DOHH2 (cell line): ENCODE measurements around the gene PPP2R5A.

ENCODE experiments used
- H3F3A ChIP-seq: fragments of 200-600 bp; sonication (generic), shearing (Covaris generic); 2 replicates; pipeline ENCODE4 v1.6.0; 2016; ENCODE audit warnings: antibody characterized with exemption, mild to moderate bottlenecking; ENCODE audit not compliant: control insufficient read depth, insufficient read depth
- H3K27ac ChIP-seq: fragments of 200-600 bp; sonication (generic); 2 replicates; pipeline ENCODE4 v1.5.1; 2014; ENCODE audit warnings: low read depth, mild to moderate bottlenecking, low read length, moderate library complexity
- H3K27me3 ChIP-seq: fragments of 200-600 bp; sonication (generic); 2 replicates; pipeline ENCODE4 v1.6.1; 2014; ENCODE audit warnings: mild to moderate bottlenecking, low read length, mixed read lengths; ENCODE audit not compliant: control insufficient read depth
- H3K36me3 ChIP-seq: fragments of 200-600 bp; sonication (generic); 2 replicates; pipeline ENCODE4 v1.6.1; 2014; ENCODE audit warnings: mild to moderate bottlenecking, low read length, moderate library complexity, mixed read lengths; ENCODE audit not compliant: control insufficient read depth
- H3K4me1 ChIP-seq: fragments of 200-600 bp; sonication (generic); 2 replicates; pipeline ENCODE4 v1.6.1; 2014; ENCODE audit warnings: mild to moderate bottlenecking, low read length, mixed read lengths; ENCODE audit not compliant: control insufficient read depth
- H3K4me2 ChIP-seq: fragments of 200-600 bp; sonication (generic); 2 replicates; pipeline ENCODE4 v1.6.0; 2014; ENCODE audit warnings: mild to moderate bottlenecking, low read length, moderate library complexity
- H3K4me3 ChIP-seq: fragments of 200-600 bp; sonication (generic); 2 replicates; pipeline ENCODE4 v1.5.1; 2014; ENCODE audit warnings: mild to moderate bottlenecking, low read length, mixed read lengths
- H3K79me2 ChIP-seq: fragments of 200-600 bp; sonication (generic); 2 replicates; pipeline ENCODE4 v1.6.1; 2014; ENCODE audit warnings: mild to moderate bottlenecking, low read length, mixed read lengths; ENCODE audit not compliant: control insufficient read depth
- H3K9me2 ChIP-seq: fragments of 200-600 bp; sonication (generic); replicated peaks from 2 replicates; pipeline ENCODE4 v1.6.1; 2014; ENCODE audit warnings: mild to moderate bottlenecking, low read length, mixed read lengths; ENCODE audit not compliant: control insufficient read depth
- H3K9me3 ChIP-seq: fragments of 200-600 bp; sonication (generic); 2 replicates; pipeline ENCODE4 v1.6.1; 2014; ENCODE audit warnings: antibody characterized with exemption, low read length, mixed read lengths; ENCODE audit not compliant: control insufficient read depth, insufficient read depth
- H4K20me1 ChIP-seq: fragments of 200-600 bp; sonication (generic); 2 replicates; pipeline ENCODE4 v1.6.0; 2014; ENCODE audit warnings: low read depth, mild to moderate bottlenecking, antibody characterized with exemption, low read length, moderate library complexity; ENCODE audit not compliant: control insufficient read depth, insufficient read depth
- CTCF ChIP-seq: fragments of 200-600 bp; sonication (generic); IDR thresholded peaks from one replicate; pipeline ENCODE4 v1.5.1; 2014; ENCODE audit warnings: antibody characterized with exemption, mild to moderate bottlenecking, low read depth, low read length; ENCODE audit not compliant: poor library complexity, severe bottlenecking
- EZH2phosphoT487 ChIP-seq: fragments of 200-600 bp; sonication (generic); IDR thresholded peaks from 2 replicates; pipeline ENCODE4 v1.6.1; 2017; ENCODE audit warnings: borderline replicate concordance, mild to moderate bottlenecking, antibody characterized with exemption, low read length, moderate library complexity, mixed read lengths

Gene PPP2R5A

DNA sequence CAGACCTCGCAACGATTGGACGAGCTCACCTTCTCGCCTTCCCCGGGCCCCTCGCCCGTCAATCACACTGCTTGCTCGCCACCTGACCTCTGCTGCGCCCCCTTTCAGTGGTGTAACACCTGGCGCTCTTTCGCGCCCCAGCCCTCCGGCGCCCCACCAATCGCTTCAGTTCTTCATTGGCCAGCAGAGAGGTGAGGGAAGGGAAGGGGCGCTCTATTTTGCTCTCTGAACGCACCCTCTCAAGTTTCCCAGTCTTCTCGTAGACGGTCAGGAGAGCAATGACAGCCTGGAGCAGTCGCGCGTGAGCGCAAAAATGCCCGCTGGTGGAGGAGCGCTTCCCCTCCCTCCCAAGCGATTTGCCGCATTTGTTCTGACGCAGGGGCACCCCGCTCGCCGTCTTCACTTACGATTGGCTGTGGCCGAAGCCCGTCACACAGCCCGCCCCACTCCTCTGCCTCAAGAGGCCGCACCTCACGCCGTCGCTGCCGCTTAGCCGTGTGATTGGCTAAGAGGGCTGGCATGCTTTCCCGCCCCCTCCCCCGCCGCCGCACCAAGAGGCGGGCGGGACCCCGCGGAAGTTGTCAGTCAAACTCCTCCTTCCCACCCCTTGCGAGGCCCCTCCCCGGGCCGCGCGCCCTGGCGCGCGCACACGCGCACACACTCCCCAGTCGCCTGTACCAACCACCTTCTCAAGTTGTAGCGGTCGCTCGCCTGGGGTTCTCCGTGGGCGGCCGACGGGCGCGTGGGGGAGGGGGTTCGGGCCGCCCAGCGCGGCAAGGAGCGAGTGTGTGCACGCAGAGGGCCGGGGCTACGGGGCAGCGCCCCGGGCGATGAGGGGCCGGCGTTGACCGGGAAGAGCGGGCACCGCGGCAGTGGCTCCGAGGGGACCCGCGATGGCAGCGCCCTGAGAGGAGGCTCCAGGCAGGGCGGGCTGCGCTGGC is at the start of gene PPP2R5A:
PPP2R5A (plus strand) TSS at position 667 of the 941 bp plus-strand sequence. CDS start 701 bp downstream, outside the sequence.
- H4K20me1 ChIP-seq = no peaks in the 10 kb centered on the region
- no peaks in the 10 kb centered on the region for H3K27me3 ChIP-seq
- H3K9me2 ChIP-seq = no peaks in the 10 kb centered on the region
- H3K36me3 ChIP-seq = peaks cover 18% of the 10 kb centered on the region
- TF ChIP-seq CTCF (peak; percentile 67), EZH2phosphoT487 (no peak)
- H3K79me2 ChIP-seq = peaks cover 43% of the 10 kb centered on the region
- 0 out of 2 replicates have a peak, but pooled peaks cover 9% of the 10 kb centered on the region for H3F3A ChIP-seq
- H3K9me3 ChIP-seq = no peaks in the 10 kb centered on the region
- peaks cover 30% of the 10 kb centered on the region for H3K4me1 ChIP-seq
- peak within 1 kb of the TSS; percentile 77 for H3K27ac ChIP-seq
- peak within 1 kb of the TSS; percentile 94 for H3K4me2 ChIP-seq
- peak within 1 kb of the TSS; percentile 83 for H3K4me3 ChIP-seq

DNA sequence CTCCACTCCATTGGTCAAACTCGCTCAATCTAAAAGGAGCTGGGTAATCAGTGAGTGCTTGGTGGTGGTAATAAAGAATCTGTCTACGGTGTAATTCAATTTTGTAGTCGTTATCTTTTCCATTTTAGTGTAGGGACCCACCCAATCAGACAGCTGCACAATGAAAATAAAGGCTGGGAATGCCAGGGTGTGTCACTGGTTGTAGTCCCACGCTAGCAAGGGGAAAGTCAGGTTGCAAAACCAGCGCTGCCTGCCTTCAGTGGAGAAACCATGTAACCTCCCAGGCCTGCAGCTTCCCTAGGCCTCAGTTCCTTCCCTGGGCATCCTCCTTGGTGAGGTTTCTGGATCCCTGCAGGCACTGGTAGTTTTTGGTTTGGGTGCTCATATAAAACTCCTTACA is 49.4 kb upstream of the PPP2R5A start:
- H3K27me3 ChIP-seq = peaks cover 21% of the 10 kb centered on the region
- no peaks in the 10 kb centered on the region for H3K9me3 ChIP-seq
- no peaks in the 10 kb centered on the region for H3F3A ChIP-seq
- no peaks in the 10 kb centered on the region for H4K20me1 ChIP-seq
- no peaks in the 10 kb centered on the region for H3K9me2 ChIP-seq
- TF ChIP-seq EZH2phosphoT487 (no peak), CTCF (no peak)
- no peaks in the 10 kb centered on the region for H3K36me3 ChIP-seq
- no peak overlapping the region for H3K4me3 ChIP-seq
- no peak overlapping the region for H3K27ac ChIP-seq
- no peaks in the 10 kb centered on the region for H3K4me1 ChIP-seq
- H3K4me2 ChIP-seq = no peak overlapping the region
- H3K79me2 ChIP-seq = no peaks in the 10 kb centered on the region

GRCh38 chr1:212236664-212237220 is 48.5 kb upstream of the PPP2R5A start:
- H3K79me2 ChIP-seq = no peaks in the 10 kb centered on the region
- H3K27ac ChIP-seq = no peak overlapping the region
- no peak overlapping the region for H3K4me3 ChIP-seq
- H3K9me3 ChIP-seq = no peaks in the 10 kb centered on the region
- no peaks in the 10 kb centered on the region for H4K20me1 ChIP-seq
- TF ChIP-seq EZH2phosphoT487 (no peak), CTCF (no peak)
- no peaks in the 10 kb centered on the region for H3K9me2 ChIP-seq
- no peaks in the 10 kb centered on the region for H3K36me3 ChIP-seq
- peaks cover 23% of the 10 kb centered on the region for H3K27me3 ChIP-seq
- H3F3A ChIP-seq = no peaks in the 10 kb centered on the region
- H3K4me1 ChIP-seq = no peaks in the 10 kb centered on the region
- H3K4me2 ChIP-seq = no peak overlapping the region
